Measurements from ENCODE around the gene WDR13. TPM values are rescaled to one million over a fixed set of nuclear protein-coding genes. Genes with fewer than 3 reads are reported as not detected.

WDR13 gene
- total and polyA plus RNA-seq, 2 experiments from 2014 or later = 117 to 167 TPM

GRCh38 chrX:48584698-48585097, 12.6 kb upstream of the WDR13 start:
- WGBS (ENCODE audit: low lambda C conversion rate, missing lambda C conversion rate) = 45% methylated on average over 2 of the region's 2 CpGs
- Histone ChIP-seq H3K9me2 (replicated peaks; ENCODE audit: insufficient read depth) (no peaks in the 10 kb centered on the region), H3K36me3 (replicated peaks; ENCODE audit: insufficient read depth, low read depth) (no peaks in the 10 kb centered on the region), H3K4me3 (no peak overlapping the region), H3K4me2 (no peak overlapping the region), H2AFZ (no peak overlapping the region), H3K9me3 (ENCODE audit: low read depth) (no peaks in the 10 kb centered on the region), H3K4me1 (ENCODE audit: insufficient read depth) (no peaks in the 10 kb centered on the region), H3K27me3 (no peaks in the 10 kb centered on the region), H3K27ac (no peak overlapping the region), H4K20me1 (ENCODE audit: insufficient read depth, poor library complexity, severe bottlenecking) (no peaks in the 10 kb centered on the region), H3K79me2 (no peaks in the 10 kb centered on the region)
- no peak for DNase-seq (ENCODE audit: low spot score)
- TF ChIP-seq EZH2 (IDR thresholded peaks at IDR 0.05; ENCODE audit: borderline replicate concordance) (no peak), EZH2phosphoT487 (IDR thresholded peaks at IDR 0.05; ENCODE audit: low read depth, severe bottlenecking, unreplicated experiment) (no peak), CTCF (IDR thresholded peaks at IDR 0.05; ENCODE audit: poor library complexity) (no peak)

- H3K4me3 ChIP-seq = no peak overlapping the region
- H3K4me2 ChIP-seq = no peak overlapping the region
- peak overlapping the region; percentile 71 for H3K27ac ChIP-seq
Measured at GRCh38 chrX:48589482-48590162, 7.7 kb upstream of the WDR13 start.

GRCh38 chrX:48590203-48591103, 6.8 kb upstream of the WDR13 start:
- WGBS (ENCODE audit: low lambda C conversion rate, missing lambda C conversion rate) = 87% methylated on average over 21 of the region's 21 CpGs
- peak overlapping the region; percentile 71 for H3K27ac ChIP-seq

More at GRCh38 chrX:48589482-48590162, 7.7 kb upstream of the WDR13 start:
- Histone ChIP-seq H3K9me3 (ENCODE audit: low read depth) (no peaks in the 10 kb centered on the region), H4K20me1 (ENCODE audit: insufficient read depth, poor library complexity, severe bottlenecking) (no peaks in the 10 kb centered on the region), H3K9me2 (replicated peaks; ENCODE audit: insufficient read depth) (no peaks in the 10 kb centered on the region), H3K27me3 (no peaks in the 10 kb centered on the region), H3K79me2 (no peaks in the 10 kb centered on the region), H3K36me3 (replicated peaks; ENCODE audit: insufficient read depth, low read depth) (no peaks in the 10 kb centered on the region), H2AFZ (no peak overlapping the region), H3K4me1 (ENCODE audit: insufficient read depth) (no peaks in the 10 kb centered on the region)
- DNase-seq (ENCODE audit: low spot score) = no peak
- WGBS (ENCODE audit: low lambda C conversion rate, missing lambda C conversion rate) = 76% methylated on average over 13 of the region's 13 CpGs
- no peak for TF ChIP-seq EZH2phosphoT487 (IDR thresholded peaks at IDR 0.05; ENCODE audit: low read depth, severe bottlenecking, unreplicated experiment)
- no peak for TF ChIP-seq EZH2 (IDR thresholded peaks at IDR 0.05; ENCODE audit: borderline replicate concordance)
- no peak for TF ChIP-seq CTCF (IDR thresholded peaks at IDR 0.05; ENCODE audit: poor library complexity)

More at GRCh38 chrX:48590203-48591103, 6.8 kb upstream of the WDR13 start:
- Histone ChIP-seq H3K9me2 (replicated peaks; ENCODE audit: insufficient read depth) (no peaks in the 10 kb centered on the region), H3K4me1 (ENCODE audit: insufficient read depth) (no peaks in the 10 kb centered on the region), H3K4me3 (no peak overlapping the region), H3K36me3 (replicated peaks; ENCODE audit: insufficient read depth, low read depth) (no peaks in the 10 kb centered on the region), H4K20me1 (ENCODE audit: insufficient read depth, poor library complexity, severe bottlenecking) (no peaks in the 10 kb centered on the region), H3K27me3 (no peaks in the 10 kb centered on the region), H3K79me2 (no peaks in the 10 kb centered on the region), H3K4me2 (no peak overlapping the region), H3K9me3 (ENCODE audit: low read depth) (no peaks in the 10 kb centered on the region), H2AFZ (no peak overlapping the region)
- no peak for TF ChIP-seq CTCF (IDR thresholded peaks at IDR 0.05; ENCODE audit: poor library complexity)
- TF ChIP-seq EZH2phosphoT487 (IDR thresholded peaks at IDR 0.05; ENCODE audit: low read depth, severe bottlenecking, unreplicated experiment) = no peak
- no peak for TF ChIP-seq EZH2 (IDR thresholded peaks at IDR 0.05; ENCODE audit: borderline replicate concordance)
- no peak for DNase-seq (ENCODE audit: low spot score)
